Esophagus squamous epithelium (tissue), 4 donors: ENCODE measurements around the gene CASK.

Experiments
- POLR2A ChIP-seq, 4 donors: fragments of 450-650 bp; IDR thresholded peaks; one replicate each; pipeline ENCODE4 v1.6.1; 2017; ENCODE audit warnings: antibody characterized with exemption in 4 of 4, mild to moderate bottlenecking in 4 of 4, moderate library complexity in 3 of 4
- TF ChIP-seq, protein P1 (sequence below), 6 experiments: fragments of 450-650 bp in 4 of 6; fragments of 200-600 bp in 2 of 6; sonication (generic) in 2 of 6; IDR thresholded peaks; one replicate each; pipeline ENCODE4 v1.5.1; 2016 to 2019; ENCODE audit warnings: antibody characterized with exemption in 6 of 6, mild to moderate bottlenecking in 4 of 6, moderate library complexity in 4 of 6

DNA sequence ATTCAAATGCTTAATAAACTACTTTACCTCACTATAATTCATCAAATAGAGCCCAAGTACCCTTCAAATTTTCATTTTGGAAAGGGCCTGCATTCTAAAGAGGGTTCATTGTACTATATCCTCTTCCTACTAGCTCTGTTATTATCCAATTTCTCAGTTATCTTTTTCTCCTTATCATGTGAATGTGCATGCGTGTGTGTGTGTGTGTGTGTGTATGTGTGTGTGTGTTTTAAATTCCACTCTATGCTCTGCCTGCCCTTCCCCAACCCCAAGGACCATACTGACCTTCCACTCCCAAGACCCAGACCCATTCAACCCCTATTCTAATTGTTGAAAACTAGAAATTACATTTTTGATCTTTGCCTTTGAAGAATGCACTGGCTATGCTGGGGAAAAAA lies 33.3 kb downstream of the CASK start:
- TF ChIP-seq, protein P1, sequence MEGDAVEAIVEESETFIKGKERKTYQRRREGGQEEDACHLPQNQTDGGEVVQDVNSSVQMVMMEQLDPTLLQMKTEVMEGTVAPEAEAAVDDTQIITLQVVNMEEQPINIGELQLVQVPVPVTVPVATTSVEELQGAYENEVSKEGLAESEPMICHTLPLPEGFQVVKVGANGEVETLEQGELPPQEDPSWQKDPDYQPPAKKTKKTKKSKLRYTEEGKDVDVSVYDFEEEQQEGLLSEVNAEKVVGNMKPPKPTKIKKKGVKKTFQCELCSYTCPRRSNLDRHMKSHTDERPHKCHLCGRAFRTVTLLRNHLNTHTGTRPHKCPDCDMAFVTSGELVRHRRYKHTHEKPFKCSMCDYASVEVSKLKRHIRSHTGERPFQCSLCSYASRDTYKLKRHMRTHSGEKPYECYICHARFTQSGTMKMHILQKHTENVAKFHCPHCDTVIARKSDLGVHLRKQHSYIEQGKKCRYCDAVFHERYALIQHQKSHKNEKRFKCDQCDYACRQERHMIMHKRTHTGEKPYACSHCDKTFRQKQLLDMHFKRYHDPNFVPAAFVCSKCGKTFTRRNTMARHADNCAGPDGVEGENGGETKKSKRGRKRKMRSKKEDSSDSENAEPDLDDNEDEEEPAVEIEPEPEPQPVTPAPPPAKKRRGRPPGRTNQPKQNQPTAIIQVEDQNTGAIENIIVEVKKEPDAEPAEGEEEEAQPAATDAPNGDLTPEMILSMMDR (IDR thresholded peaks at IDR 0.05): no peak
- TF ChIP-seq POLR2A (IDR thresholded peaks at IDR 0.05): no peak
